ENCODE measurements around the gene CHD5.

CHD5 gene

DNA sequence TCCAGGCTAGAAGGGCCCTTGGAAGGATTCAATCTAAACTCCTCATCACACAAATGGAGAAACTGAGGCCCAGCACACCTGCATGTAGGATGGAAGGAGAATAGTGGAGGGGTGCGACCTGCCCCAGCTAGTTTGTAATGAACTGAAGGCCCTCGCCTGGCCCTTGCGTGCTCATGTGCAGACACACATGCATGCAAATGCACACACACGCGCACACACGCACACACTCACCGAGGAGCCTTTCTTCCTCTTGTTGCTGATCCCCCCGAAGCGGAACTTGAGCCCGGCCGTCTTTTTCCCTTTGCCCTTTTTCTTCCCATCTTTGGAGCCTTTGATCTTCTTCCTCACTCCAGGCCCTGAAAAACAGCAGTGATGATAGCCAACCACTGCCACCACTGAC, 27.9 kb downstream of the CHD5 start:
- DNase-seq (ENCODE audit: low read depth) = no peak

GRCh38 chr1:6151291-6151822, 28.8 kb downstream of the CHD5 start:
- no peak for DNase-seq (ENCODE audit: low read depth)

DNA sequence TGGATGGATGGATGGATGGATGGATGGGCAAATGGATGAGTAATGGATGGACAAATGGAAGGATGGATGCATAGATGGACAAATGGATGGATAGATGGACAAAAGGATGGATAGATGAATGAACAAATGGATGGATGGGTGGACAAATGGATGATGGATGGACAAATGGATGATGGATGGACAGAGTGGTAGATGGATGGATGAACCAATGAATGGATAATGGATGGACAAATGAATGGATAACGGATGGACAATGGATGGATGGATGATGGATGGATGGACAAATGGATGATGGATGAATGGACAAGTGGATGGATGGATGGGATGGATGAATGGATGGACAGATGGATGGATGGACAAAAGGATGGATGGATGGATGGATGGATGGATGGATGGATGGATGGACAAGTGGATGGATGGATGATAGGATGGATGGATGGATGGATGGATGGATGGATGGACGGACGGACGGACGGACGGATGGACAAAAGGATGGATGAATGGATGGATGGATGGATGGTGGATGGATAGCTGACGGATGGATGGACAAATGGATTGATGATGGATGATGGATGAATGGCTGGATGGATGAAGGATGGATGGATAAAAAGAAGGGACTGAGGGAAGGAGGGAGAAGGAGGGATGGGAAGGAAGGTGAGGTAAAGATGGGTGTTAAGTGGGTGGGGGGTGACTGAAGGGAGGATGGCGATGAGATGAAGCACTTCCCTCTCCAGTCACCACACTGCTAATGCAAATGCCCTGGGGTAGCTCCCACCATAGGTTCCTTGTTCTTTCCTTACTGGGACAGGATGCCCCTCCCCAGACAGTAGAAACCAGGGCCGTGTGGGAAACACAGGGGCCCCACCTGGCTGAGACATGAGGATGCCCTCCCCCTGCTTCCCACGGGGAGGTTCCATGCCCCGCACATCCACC, 29.8 kb downstream of the CHD5 start:
- no peak for DNase-seq (ENCODE audit: low read depth)

- no peak for DNase-seq (ENCODE audit: low read depth)
These were observed 30.5 kb downstream of the CHD5 start for GRCh38 chr1:6149597-6149996.

- DNase-seq (ENCODE audit: low read depth) = no peak
These were observed 31.5 kb downstream of the CHD5 start for GRCh38 chr1:6148497-6149241.

DNA sequence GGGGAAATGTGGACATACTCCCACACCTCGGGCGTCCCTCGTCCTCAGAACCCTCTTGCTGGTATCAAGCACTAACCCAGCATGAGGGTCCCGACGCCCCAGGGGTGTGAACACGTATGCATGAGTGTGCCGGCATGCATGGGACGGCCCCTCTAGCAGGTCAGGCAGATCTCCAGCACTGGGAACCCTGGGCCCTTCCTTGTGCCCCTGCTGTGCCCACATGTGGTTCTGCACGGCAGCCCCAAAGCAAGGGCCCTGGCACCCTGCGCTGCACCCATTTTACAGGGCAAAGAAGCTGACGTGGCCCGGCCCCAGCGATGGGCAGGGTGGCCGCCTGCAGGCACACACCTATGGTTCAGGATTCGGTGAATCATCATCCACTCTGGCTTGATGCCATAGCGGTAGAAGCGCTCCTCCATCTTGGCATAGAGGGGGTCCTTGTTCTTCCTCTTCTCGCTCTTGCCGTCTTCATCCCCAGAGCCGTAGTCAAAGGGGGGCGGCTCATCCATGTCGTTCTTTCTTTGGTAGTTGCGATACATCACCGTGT, 34.2 kb downstream of the CHD5 start:
- no peak for DNase-seq (ENCODE audit: low read depth)

GRCh38 chr1:6145396-6145750, 34.7 kb downstream of the CHD5 start:
- no peak for DNase-seq (ENCODE audit: low read depth)

DNA sequence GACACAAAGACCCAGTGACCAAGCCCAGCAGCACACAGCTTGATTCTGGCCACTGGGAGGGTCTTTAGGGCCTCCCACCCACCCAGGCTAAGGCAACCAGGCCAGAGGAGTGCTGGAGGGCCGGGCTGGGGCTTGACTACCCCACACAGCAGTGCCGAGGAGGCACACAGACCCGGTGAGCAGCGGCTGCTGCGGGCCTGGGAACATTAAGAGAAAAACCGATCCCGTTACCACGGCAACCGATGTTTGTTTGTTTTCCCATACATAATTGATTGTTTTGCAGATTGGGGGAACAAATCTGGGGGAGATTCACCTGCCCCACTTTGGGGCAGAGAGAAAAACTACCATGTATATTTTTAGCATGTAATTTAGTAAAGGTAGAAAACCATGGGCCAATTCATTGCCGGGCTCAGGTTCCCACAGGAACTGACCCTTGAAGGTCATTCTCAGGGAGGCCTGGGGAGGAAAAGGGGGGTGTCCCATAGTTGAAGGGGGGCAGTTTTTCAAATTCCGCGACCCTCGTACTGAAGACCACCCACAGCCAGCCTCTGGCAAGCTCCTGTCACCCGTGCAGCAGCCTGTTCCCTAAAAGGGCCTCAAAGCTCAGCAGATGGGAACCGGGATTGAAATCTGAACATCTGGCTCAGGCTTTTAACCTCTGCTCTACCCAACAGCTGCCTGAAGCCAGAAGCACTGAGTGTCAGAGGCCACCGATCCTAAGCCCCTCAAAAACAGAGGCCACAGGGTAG, 35.3 kb downstream of the CHD5 start:
- no peak for DNase-seq (ENCODE audit: low read depth)

DNA sequence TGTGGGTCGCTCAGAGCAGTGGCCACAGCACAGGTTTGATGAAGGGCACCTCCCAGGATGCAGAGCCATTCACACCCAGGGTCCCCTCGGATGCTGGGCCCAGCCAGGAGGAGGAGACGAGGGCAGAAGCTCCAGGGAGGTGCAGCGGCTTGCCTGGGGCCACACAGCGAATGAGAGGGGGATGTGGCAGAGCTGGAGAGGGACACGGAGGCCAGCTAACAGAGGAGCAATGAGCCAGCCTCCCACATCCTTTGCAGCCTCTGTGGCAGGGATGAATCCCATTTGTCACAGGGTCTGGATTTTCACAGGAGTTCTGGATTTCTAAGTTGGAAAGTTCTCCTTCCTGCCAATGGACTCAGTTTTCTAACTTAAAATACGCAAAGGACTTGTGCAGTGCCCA, 35.9 kb downstream of the CHD5 start:
- DNase-seq (ENCODE audit: low read depth) = no peak

- no peak for DNase-seq (ENCODE audit: low read depth)
These were observed 36.7 kb downstream of the CHD5 start for GRCh38 chr1:6143395-6143794.

- no peak for DNase-seq (ENCODE audit: low read depth)
These were observed 37.4 kb downstream of the CHD5 start for GRCh38 chr1:6142734-6143133.

DNA sequence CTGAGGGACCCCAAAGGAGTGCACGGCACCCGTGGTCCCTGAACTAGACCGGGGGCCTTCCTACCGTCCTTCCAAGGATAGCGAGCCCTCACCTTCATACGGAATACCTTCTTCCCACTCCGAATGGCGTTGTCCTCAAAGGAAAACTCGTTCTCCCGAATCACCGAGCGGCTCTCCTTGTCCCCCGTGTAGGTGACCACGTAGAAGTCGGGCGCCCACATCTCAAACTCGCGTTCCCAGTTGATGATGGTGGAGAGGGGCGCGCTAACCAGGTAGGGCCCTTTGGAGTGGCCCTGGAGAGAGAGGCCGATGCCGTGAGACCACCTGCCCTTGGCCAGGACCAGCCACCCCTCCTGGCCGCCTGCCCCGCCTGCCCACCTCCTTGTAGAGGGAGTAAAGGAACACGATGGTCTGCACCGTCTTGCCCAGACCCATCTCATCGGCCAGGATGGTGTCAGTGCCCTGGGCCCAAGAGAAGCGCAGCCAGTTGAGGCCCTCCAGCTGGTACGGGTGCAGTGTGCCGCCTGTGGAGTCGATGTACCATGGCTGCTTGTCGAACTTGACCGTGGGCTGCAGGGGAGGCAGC, 38.0 kb downstream of the CHD5 start:
- DNase-seq (ENCODE audit: low read depth) = no peak

DNA sequence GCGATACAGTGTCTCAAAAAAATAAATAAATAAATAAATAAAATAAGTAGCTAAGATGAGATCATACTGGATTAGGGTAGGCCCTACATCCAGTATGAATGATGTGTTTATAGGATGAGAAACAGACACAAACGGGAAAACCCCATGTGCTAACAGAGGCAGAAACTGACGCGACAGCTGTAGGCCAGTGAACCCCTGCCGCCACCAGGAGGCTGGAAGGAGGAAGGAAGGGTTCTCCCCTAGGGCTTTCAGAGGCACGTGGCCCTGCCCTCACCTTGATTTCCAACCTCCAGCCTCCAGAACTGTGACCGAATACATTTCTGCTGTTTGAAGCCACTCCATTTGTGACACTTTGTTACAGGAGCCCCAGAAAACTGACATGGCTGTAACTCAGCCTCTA, 38.5 kb downstream of the CHD5 start:
- DNase-seq (ENCODE audit: low read depth) = no peak

- no peak for DNase-seq (ENCODE audit: low read depth)
These were observed 39.7 kb downstream of the CHD5 start for GRCh38 chr1:6140413-6140812.

GRCh38 chr1:6137758-6138157, 42.4 kb downstream of the CHD5 start:
- DNase-seq (ENCODE audit: low read depth) = no peak

DNA sequence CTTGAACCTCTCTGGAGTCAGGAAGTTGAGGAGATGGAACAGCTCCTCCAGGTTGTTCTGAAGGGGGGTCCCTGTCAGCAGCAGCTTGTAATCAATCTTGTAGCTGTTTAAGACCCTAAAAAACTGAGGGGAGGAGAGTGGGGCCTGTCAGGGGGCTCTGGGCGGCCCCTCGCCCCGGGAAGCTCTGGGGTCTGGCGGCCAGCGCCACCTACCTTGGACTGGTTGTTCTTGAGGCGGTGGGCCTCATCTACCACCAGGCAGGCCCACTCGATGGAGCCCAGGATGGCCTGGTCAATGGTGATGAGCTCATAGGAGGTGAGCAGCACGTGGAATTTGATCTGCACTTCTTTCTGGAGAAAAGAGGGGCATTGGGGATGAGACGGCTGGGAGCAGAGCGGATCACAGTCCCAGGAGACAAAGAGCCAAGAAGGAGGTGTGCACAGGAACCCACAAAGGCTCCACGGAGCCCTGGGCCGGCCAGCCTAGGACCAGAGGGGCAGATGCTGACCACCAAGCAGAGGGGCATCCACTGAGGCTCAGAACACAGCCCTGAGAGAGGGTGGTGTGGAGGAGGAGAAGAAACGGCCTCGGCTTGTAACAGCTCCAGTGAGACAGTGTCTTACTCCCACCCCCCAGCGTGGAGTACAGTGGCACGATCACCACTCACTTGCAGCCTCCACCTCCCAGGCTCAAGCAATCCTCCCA, 43.5 kb downstream of the CHD5 start:
- no peak for DNase-seq (ENCODE audit: low read depth)

DNA sequence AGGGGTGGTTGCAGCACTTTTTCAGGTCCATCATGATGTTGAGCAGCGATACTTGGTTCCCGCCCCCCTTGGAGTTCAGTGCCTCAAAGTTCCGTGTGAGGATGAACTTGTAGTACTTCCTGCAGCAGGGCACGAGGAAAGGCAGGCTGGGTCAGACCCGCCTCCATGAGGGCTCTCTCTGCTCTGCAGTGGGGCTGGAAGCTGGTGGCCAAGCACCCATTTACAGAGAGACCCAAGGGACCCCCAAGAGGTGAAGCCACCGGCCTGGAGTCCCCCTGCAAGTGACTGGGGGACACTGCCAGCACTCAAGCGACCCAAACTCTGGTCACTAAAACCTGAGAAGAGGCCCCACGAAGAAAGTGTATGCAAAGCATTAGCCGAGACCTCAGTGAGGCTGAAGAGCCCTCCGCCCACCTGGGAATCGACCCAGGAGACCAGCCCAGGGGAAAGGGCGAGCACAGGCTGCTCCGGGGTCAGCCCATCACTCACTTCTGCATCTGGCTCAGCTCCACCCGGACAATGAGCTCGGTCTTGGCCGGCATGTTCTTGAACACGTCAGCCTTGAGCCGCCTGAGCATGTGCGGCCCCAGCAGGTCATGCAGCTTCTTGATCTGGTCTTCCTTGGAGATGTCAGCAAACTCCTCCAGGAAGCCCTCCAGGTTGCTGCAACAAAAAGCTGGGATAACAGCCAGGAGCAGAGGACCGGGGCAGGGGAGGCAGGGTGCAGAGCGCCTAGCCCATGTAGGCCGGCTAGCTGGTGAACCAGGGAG, 45.2 kb downstream of the CHD5 start:
- DNase-seq (ENCODE audit: low read depth) = no peak

DNA sequence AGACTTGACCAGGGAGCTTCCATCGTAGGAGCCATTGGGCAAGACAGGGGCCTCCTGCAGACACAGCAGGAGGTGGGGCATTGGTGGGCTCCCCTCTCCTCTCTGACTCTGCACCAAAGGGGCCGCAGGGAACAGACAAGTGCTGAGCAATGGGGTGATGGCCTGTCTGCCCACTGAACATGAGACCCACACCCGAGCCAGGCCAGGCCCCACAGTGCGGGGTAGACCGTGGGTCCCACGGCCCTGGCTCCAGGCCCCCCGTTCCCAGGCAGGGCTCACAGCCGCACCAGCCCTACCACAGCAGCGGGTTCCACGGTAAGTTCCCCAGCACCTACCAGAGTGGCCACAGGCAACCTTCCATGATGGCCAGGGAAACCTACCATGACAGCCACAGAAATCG, 45.9 kb downstream of the CHD5 start:
- DNase-seq (ENCODE audit: low read depth) = no peak

GRCh38 chr1:6133146-6133895, 46.8 kb downstream of the CHD5 start:
- no peak for DNase-seq (ENCODE audit: low read depth)

DNA sequence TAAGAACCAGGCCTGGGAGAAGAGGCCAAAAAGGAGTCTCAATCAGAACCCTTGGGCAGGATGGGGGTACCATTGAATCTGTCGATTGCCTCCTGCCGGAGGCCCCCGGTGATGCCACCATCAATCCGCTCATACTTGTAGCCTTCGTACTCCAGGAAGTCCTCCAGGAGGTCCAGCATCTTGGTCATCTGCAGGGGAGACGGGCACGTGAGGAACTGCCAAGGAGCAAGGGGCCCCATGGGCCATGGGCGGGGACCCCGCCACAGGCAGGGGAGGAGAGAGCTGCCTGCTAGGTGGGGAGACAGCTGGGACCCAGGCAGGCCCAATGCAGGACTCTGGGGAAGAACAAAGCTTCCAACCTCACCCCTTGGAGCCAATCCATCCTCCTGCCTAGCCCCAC, 48.6 kb downstream of the CHD5 start:
- DNase-seq (ENCODE audit: low read depth) = no peak

Data from CMK (cell line).